CD4-positive, alpha-beta T cell (primary cell): ENCODE results near the gene ITGA4. TPM values are rescaled to one million over a fixed set of nuclear protein-coding genes. Genes with fewer than 3 reads are reported as not detected.

Experiments used
- ATAC-seq: fragments of 200-7000 bp; cut with Tn5 transposase; one replicate; pipeline ENCODE4 v1.10.0; 2022; ENCODE audit warnings: mild to moderate bottlenecking; ENCODE audit not compliant: poor library complexity
- CTCF ChIA-PET: fragments of 350-600 bp; sonication (Branson Sonifier 250); formaldehyde crosslinking; loops from one replicate; lab custom pipeline; 2021; ENCODE audit warnings: antibody characterized with exemption, inconsistent platforms; lab: Charles Lee
- POLR2A ChIA-PET: fragments of 350-600 bp; sonication (Branson Sonifier 250); formaldehyde crosslinking; loops from one replicate; lab custom pipeline; 2021; ENCODE audit warnings: antibody characterized with exemption, inconsistent platforms; lab: Charles Lee
- DNase-seq, 14 experiments: peaks; one replicate each; pipeline ENCODE4 v3.0.0-alpha.2; 2013 to 2020; ENCODE audit warnings: mixed read lengths in 2 of 14
- H3K27ac ChIP-seq, 2 donors: one replicate each; pipeline versions ENCODE4 v1.5.1 to v1.7.0; 2013; ENCODE audit warnings: low read length in 2 of 2, low read depth in 1 of 2, mild to moderate bottlenecking in 1 of 2
- H3K27me3 ChIP-seq, 2 experiments: 1 replicate in 1 of 2; 2 replicates in 1 of 2; pipeline versions ENCODE4 v1.6.1 to v1.7.0; 2013; ENCODE audit warnings: low read length in 2 of 2, control low read depth in 1 of 2, mild to moderate bottlenecking in 1 of 2, moderate library complexity in 1 of 2; ENCODE audit not compliant: insufficient read depth in 2 of 2, control insufficient read depth in 1 of 2
- H3K36me3 ChIP-seq: one replicate; pipeline ENCODE4 v1.6.1; 2013; ENCODE audit warnings: low read length, control low read depth; ENCODE audit not compliant: insufficient read depth
- H3K4me1 ChIP-seq: one replicate; pipeline ENCODE4 v1.6.1; 2013; ENCODE audit warnings: low read length, control low read depth; ENCODE audit not compliant: insufficient read depth
- H3K4me3 ChIP-seq: one replicate; pipeline ENCODE4 v1.5.1; 2013; ENCODE audit warnings: mild to moderate bottlenecking, low read length, moderate library complexity
- H3K9me3 ChIP-seq, 2 experiments: 1 replicate in 1 of 2; 2 replicates in 1 of 2; pipeline versions ENCODE4 v1.6.1 to v1.7.0; 2013; ENCODE audit warnings: low read length in 2 of 2, mild to moderate bottlenecking in 2 of 2, control low read depth in 1 of 2, moderate library complexity in 1 of 2; ENCODE audit not compliant: control insufficient read depth in 1 of 2, insufficient read depth in 1 of 2
- H3K27ac Mint-ChIP-seq: one replicate; pipeline ENCODE4 v1.8.0; 2020; ENCODE audit warnings: mixed read lengths
- H3K27me3 Mint-ChIP-seq: one replicate; pipeline ENCODE4 v1.8.0; 2021; ENCODE audit warnings: mixed read lengths
- H3K36me3 Mint-ChIP-seq: one replicate; pipeline ENCODE4 v1.8.0; 2021; ENCODE audit warnings: low read depth, mixed read lengths
- H3K4me1 Mint-ChIP-seq: one replicate; pipeline ENCODE4 v1.8.0; 2021; ENCODE audit warnings: low read depth, mixed read lengths
- H3K4me3 Mint-ChIP-seq: one replicate; pipeline ENCODE4 v1.8.0; 2020; ENCODE audit warnings: mild to moderate bottlenecking, mixed read lengths
- H3K9me3 Mint-ChIP-seq: one replicate; pipeline ENCODE4 v1.8.0; 2020; ENCODE audit warnings: mixed read lengths
- intact Hi-C, 2 experiments: fragments of 100-400 bp; cut with DNase I in 1 of 2; cut with micrococcal nuclease in 1 of 2; formaldehyde crosslinking; loops; one replicate each; pipeline versions ENCODE4 v1.15.1 to v1.9.0; 2023 to 2025; cut with DNase I, micrococcal nuclease
- total RNA-seq, 174 experiments: library from RNA in 2 of 174; stranded (reverse) in 2 of 174; gene quantifications; one replicate each; pipeline ENCODE4 v1.2.3 and lab custom pipeline; 2021 to 2026
- TF ChIP-seq, protein P1 (sequence below): fragments of 200-600 bp; IDR thresholded peaks from one replicate; pipeline ENCODE4 v1.8.0; 2022; ENCODE audit warnings: antibody characterized with exemption, mild to moderate bottlenecking

ITGA4 gene
- total RNA-seq, 2 experiments from 2014 or later, result 79.4 to 79.5 TPM

DNA sequence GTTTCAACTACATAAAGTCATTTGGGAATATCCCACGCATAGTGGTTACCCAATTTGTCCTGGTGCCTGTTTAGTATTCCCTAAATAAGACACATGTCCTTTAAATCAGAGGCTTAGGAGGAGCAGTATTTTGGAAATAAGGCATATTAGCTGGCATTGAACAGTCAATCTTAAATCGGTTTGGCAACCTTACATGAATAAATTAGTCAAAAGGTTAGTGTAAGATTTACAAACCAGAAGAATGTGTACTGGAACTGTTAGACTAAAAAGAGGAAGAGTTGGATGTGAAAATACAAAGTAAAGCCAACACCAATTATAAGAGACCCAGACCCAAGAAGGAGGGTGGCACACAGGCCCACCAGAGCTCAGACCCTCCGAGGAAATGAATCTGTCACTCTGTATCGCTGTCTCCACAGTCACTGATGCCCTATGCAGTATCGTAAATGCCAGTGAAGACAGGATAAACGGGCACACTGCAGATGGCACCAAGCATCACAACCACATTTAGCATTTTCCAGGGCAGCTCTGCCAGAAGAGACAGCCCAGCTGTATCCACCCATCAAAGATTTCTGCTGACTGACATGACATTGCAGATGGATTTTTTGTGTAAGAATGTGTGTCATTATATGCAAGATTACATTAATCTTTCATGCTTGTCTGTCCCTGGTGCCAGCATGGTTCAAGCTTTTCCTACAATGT lies 109.3 kb downstream of the ITGA4 start:
- CTCF ChIA-PET, result no interaction called here
- intact Hi-C loops, result no loop called here
- no peaks in the 10 kb centered on the region for H3K27me3 Mint-ChIP-seq
- no peak overlapping the region for H3K4me3 Mint-ChIP-seq
- H3K9me3 ChIP-seq, result no peaks in the 10 kb centered on the region
- H3K27me3 ChIP-seq, result no peaks in the 10 kb centered on the region
- no peaks in the 10 kb centered on the region for H3K36me3 ChIP-seq
- H3K4me1 Mint-ChIP-seq, result no peaks in the 10 kb centered on the region
- TF ChIP-seq, protein P1, sequence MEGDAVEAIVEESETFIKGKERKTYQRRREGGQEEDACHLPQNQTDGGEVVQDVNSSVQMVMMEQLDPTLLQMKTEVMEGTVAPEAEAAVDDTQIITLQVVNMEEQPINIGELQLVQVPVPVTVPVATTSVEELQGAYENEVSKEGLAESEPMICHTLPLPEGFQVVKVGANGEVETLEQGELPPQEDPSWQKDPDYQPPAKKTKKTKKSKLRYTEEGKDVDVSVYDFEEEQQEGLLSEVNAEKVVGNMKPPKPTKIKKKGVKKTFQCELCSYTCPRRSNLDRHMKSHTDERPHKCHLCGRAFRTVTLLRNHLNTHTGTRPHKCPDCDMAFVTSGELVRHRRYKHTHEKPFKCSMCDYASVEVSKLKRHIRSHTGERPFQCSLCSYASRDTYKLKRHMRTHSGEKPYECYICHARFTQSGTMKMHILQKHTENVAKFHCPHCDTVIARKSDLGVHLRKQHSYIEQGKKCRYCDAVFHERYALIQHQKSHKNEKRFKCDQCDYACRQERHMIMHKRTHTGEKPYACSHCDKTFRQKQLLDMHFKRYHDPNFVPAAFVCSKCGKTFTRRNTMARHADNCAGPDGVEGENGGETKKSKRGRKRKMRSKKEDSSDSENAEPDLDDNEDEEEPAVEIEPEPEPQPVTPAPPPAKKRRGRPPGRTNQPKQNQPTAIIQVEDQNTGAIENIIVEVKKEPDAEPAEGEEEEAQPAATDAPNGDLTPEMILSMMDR, result no peak
- POLR2A ChIA-PET, result no interaction called here
- DNase-seq, result no peak
- H3K9me3 Mint-ChIP-seq, result no peaks in the 10 kb centered on the region
- no peak overlapping the region for H3K27ac Mint-ChIP-seq
- ATAC-seq, result no peak
- H3K4me3 ChIP-seq, result no peak overlapping the region
- no peaks in the 10 kb centered on the region for H3K36me3 Mint-ChIP-seq
- H3K27ac ChIP-seq, result no peak overlapping the region
- no peaks in the 10 kb centered on the region for H3K4me1 ChIP-seq

DNA sequence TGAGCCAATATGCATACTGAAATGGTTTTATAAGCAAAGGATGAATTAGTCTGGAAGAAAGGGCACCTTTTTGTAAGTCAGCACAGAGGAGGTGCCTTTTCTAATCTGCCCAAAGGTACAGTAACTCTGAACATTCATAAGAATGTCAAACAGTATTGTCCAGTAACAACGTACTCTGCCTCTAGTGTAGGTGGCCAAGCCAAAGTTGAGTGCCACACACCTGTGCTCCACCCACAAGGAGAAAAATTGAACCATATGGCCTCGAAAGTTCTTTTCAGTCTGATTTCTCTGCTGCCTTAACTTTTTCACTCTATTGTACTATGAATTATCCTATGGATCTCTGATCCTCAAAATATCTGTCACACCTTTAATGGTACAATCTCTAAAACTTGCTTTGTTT lies 112.9 kb downstream of the ITGA4 start:
- intact Hi-C loops, result loop anchor here in 1 of 2 experiments (10.0 kb wide), 1 partner anchor 145 kb away; no protein-coding TSS in a partner anchor
- Mint-ChIP-seq H3K27me3 (peaks cover 5% of the 10 kb centered on the region), H3K9me3 (no peaks in the 10 kb centered on the region), H3K4me1 (no peaks in the 10 kb centered on the region), H3K36me3 (no peaks in the 10 kb centered on the region), H3K4me3 (no peak overlapping the region), H3K27ac (no peak overlapping the region)
- TF ChIP-seq, protein P1, result no peak
- DNase-seq (no peak), ATAC-seq (no peak)
- Histone ChIP-seq H3K36me3 (no peaks in the 10 kb centered on the region), H3K9me3 (no peaks in the 10 kb centered on the region), H3K4me1 (no peaks in the 10 kb centered on the region), H3K27me3 (no peaks in the 10 kb centered on the region), H3K27ac (no peak overlapping the region), H3K4me3 (no peak overlapping the region)
- CTCF ChIA-PET, result no interaction called here
- POLR2A ChIA-PET, result no interaction called here

DNA sequence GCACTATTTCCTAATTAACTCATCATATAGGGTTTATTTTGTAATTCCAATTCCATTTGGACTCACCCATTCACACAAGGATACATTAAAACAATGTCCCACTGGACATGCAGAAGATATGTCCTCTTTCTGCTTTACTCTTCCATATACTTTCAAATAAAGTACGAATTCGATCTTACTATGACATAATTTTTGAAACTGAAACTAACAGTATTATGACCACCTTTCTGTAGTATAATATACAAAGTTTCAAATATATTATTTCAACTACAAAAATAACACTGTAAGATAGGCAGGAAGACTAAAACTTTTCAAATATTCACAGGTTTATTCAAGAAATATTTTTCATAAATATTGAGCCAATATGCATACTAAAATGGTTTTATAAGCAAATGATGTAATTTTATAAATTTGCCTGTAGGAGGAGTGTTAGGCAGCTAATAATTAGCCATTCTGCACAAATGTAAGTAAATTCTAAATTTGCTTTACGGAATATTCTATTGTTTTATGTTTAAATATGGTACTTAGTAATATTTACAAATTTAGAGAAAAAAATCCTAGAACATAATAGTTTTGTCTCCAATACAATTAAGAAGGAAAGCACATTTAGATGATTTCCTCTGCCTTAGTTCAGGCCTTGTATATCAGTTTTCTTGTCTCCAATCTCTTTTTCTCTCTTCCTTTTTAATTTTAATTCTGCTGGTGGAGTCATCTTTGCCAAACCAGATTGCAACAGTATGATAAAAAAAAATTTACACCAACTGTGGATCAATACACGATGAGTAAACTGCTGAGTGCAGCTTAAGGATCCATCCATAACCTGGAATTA lies 113.9 kb downstream of the ITGA4 start:
- no peaks in the 10 kb centered on the region for H3K4me1 ChIP-seq
- Mint-ChIP-seq H3K4me3 (no peak overlapping the region), H3K36me3 (no peaks in the 10 kb centered on the region), H3K4me1 (no peaks in the 10 kb centered on the region), H3K27me3 (peaks cover 5% of the 10 kb centered on the region), H3K27ac (no peak overlapping the region), H3K9me3 (no peaks in the 10 kb centered on the region)
- no peak overlapping the region for H3K4me3 ChIP-seq
- POLR2A ChIA-PET, result no interaction called here
- TF ChIP-seq, protein P1, result peak; percentile 34
- no peak overlapping the region for H3K27ac ChIP-seq
- CTCF ChIA-PET, result interaction anchor here (2.5 kb wide), 1 partner anchor 144 kb away, joined by 7 read pairs; no protein-coding TSS in a partner anchor
- DNase-seq (peak in 1 of 14 experiments; percentile 5), ATAC-seq (no peak)
- H3K36me3 ChIP-seq, result no peaks in the 10 kb centered on the region
- intact Hi-C loops, result loop anchor here in 1 of 2 experiments (10.0 kb wide), 1 partner anchor 144 kb away; no protein-coding TSS in a partner anchor
- no peaks in the 10 kb centered on the region for H3K9me3 ChIP-seq
- H3K27me3 ChIP-seq, result no peaks in the 10 kb centered on the region
